Esophagus squamous epithelium (tissue), 4 donors: Measurements from ENCODE around the gene ISCA2.

ENCODE experiments used
- CTCF ChIP-seq, 6 experiments: fragments of 450-650 bp in 4 of 6; fragments of 200-600 bp in 2 of 6; sonication (generic) in 2 of 6; IDR thresholded peaks; one replicate each; pipeline ENCODE4 v1.5.1; 2016 to 2019; ENCODE audit warnings: antibody characterized with exemption in 6 of 6, mild to moderate bottlenecking in 4 of 6, moderate library complexity in 4 of 6
- POLR2A ChIP-seq, 4 donors: fragments of 450-650 bp; IDR thresholded peaks; one replicate each; pipeline ENCODE4 v1.6.1; 2017; ENCODE audit warnings: antibody characterized with exemption in 4 of 4, mild to moderate bottlenecking in 4 of 4, moderate library complexity in 3 of 4

GRCh38 chr14:74472601-74473000, 21.0 kb upstream of the ISCA2 start:
- TF ChIP-seq POLR2A (IDR thresholded peaks at IDR 0.05) (no peak), CTCF (IDR thresholded peaks at IDR 0.05) (no peak)
